K562 (cell line): ENCODE measurements around the gene SPECC1L. TPM values are rescaled to one million over a fixed set of nuclear protein-coding genes. Genes with fewer than 3 reads are reported as not detected.

Source experiments
- ATAC-seq: fragments of 200-7000 bp; cut with Tn5 transposase; 3 replicates; pipeline ENCODE4 v1.9.1; 2020; ENCODE audit warnings: moderate library complexity
- BruUV-seq: library from RNA; stranded (reverse); fragments of 400-500 nt; replicated peaks from 2 replicates; lab custom pipeline; 2021; lab: Mats Ljungman, UMichigan
- CTCF ChIA-PET: fragments of 300-600 bp; formaldehyde crosslinking; extraction: SDS; loops from one replicate; lab custom pipeline; 2021; ENCODE audit warnings: low intra/inter-chr PET ratio; lab: Yijun Ruan, JAX
- POLR2A ChIA-PET: fragments of 300-600, 350-650 bp; sonication (Branson Sonifier 250); formaldehyde crosslinking; extraction: SDS; loops from one replicate; lab custom pipeline; 2021; ENCODE audit warnings: antibody characterized with exemption, inconsistent platforms; lab: Yijun Ruan, JAX
- DNase-seq, 4 experiments: peaks; one replicate each; pipeline versions ENCODE4 v3.0.0 to v3.0.0-alpha.2; 2011 to 2018; ENCODE audit warnings: low spot score in 3 of 4, mixed read lengths in 3 of 4; ENCODE audit errors: extremely low read depth in 1 of 4
- FAIRE-seq: peaks from 2 replicates; lab custom pipeline; 2011; peaks lifted over from hg19 to GRCh38; lab: Jason Lieb, UNC
- H2AFZ ChIP-seq: 2 replicates; pipeline ENCODE4 v1.6.0; 2011; ENCODE audit warnings: low read depth, low read length, control low read depth, inconsistent platforms
- H3K27ac ChIP-seq: fragments of 200-600 bp; 3 replicates; pipeline ENCODE4 v1.8.0; 2011; ENCODE audit warnings: low read depth, mild to moderate bottlenecking, control low read depth, inconsistent platforms, low read length, moderate library complexity, mixed read lengths; ENCODE audit errors: extremely low read depth
- H3K27me3 ChIP-seq, 2 experiments: fragments of 300-600 bp in 1 of 2; 2 replicates in 1 of 2; 3 replicates in 1 of 2; pipeline versions ENCODE4 v1.6.0 to v1.8.0; 2011; ENCODE audit warnings: inconsistent platforms in 2 of 2, low read length in 2 of 2, mild to moderate bottlenecking in 1 of 2, mixed read lengths in 1 of 2, moderate library complexity in 1 of 2; ENCODE audit not compliant: control insufficient read depth in 2 of 2, insufficient read depth in 2 of 2
- H3K36me3 ChIP-seq: fragments of 300-600 bp; 3 replicates; pipeline ENCODE4 v1.8.0; 2011; ENCODE audit warnings: mild to moderate bottlenecking, low read length, inconsistent platforms; ENCODE audit not compliant: control insufficient read depth, insufficient read depth
- H3K4me1 ChIP-seq, 2 experiments: fragments of 200-600 bp in 1 of 2; replicated peaks in 1 of 2; 2 replicates in 1 of 2; 3 replicates in 1 of 2; pipeline versions ENCODE4 v1.5.1 to v1.8.0; 2011; ENCODE audit warnings: inconsistent platforms in 2 of 2, low read length in 2 of 2, mild to moderate bottlenecking in 1 of 2, mixed read lengths in 1 of 2, moderate library complexity in 1 of 2; ENCODE audit not compliant: control insufficient read depth in 2 of 2, insufficient read depth in 2 of 2
- H3K4me2 ChIP-seq: 2 replicates; pipeline ENCODE4 v1.6.1; 2011; ENCODE audit warnings: low read length, control low read depth, inconsistent platforms, mixed read lengths; ENCODE audit not compliant: insufficient read depth
- H3K4me3 ChIP-seq: fragments of 200-600 bp; sonication (generic), shearing (Covaris generic); 2 replicates; pipeline ENCODE4 v1.5.1; 2016; ENCODE audit warnings: control low read depth, inconsistent platforms
- H3K79me2 ChIP-seq: fragments of 200-600 bp; 3 replicates; pipeline ENCODE4 v1.8.0; 2011; ENCODE audit warnings: low read length, inconsistent platforms; ENCODE audit not compliant: control insufficient read depth, insufficient read depth
- H3K9ac ChIP-seq, 2 experiments: 2 replicates each; pipeline versions ENCODE4 v1.6.0 to v1.6.1; 2011; ENCODE audit warnings: low read depth in 2 of 2, low read length in 2 of 2, control low read depth in 1 of 2, inconsistent platforms in 1 of 2, mild to moderate bottlenecking in 1 of 2, mixed read lengths in 1 of 2; ENCODE audit not compliant: insufficient read depth in 1 of 2
- H3K9me1 ChIP-seq: one replicate; pipeline ENCODE4 v1.6.0; 2011; ENCODE audit warnings: inconsistent platforms, mild to moderate bottlenecking, low read length, moderate library complexity; ENCODE audit not compliant: control insufficient read depth, insufficient read depth
- H3K9me3 ChIP-seq: replicated peaks from 2 replicates; pipeline ENCODE4 v1.5.1; 2011; ENCODE audit warnings: low read depth, low read length, inconsistent platforms; ENCODE audit not compliant: control insufficient read depth, insufficient read depth
- H4K20me1 ChIP-seq: replicated peaks from 2 replicates; pipeline ENCODE4 v1.6.1; 2011; ENCODE audit warnings: low read length, inconsistent platforms, mixed read lengths; ENCODE audit not compliant: control insufficient read depth, insufficient read depth
- ELF1 ChIP-seq: fragments of 200-800 bp; sonication (Bioruptor generic); IDR thresholded peaks from 2 replicates; pipeline ENCODE4 v1.6.1; 2016; ENCODE audit warnings: missing genetic modification characterization, missing compliant biosample characterization
- LCOR ChIP-seq: sonication (generic); formaldehyde crosslinking; IDR thresholded peaks from 2 replicates; pipeline ENCODE4 v1.8.0; 2022; ENCODE audit warnings: mild to moderate bottlenecking, missing genetic modification reagents
- MTF1 ChIP-seq: fragments of 250-450 bp; sonication (Bioruptor Pico); IDR thresholded peaks from 2 replicates; pipeline ENCODE4 v1.9.0; 2021; ENCODE audit warnings: moderate library complexity, mild to moderate bottlenecking, inconsistent platforms, borderline replicate concordance
- NRF1 ChIP-seq, 2 experiments: fragments of 450-650 bp; IDR thresholded peaks in 1 of 2; conservative IDR thresholded peaks in 1 of 2; 2 replicates each; pipeline ENCODE4 v1.6.1; 2014; ENCODE audit warnings: mild to moderate bottlenecking in 2 of 2
- PHB2 ChIP-seq: fragments of 450-650 bp; IDR thresholded peaks from 2 replicates; pipeline ENCODE4 v1.6.1; 2017; ENCODE audit warnings: low read depth
- WHSC1 ChIP-seq: IDR thresholded peaks from one replicate; pipeline ENCODE4 v1.6.1; 2012; ENCODE audit warnings: low read length, control low read depth, inconsistent platforms
- ZNF436 ChIP-seq: fragments of 250-450, 450-650 bp; sonication (Bioruptor Pico); formaldehyde crosslinking; IDR thresholded peaks from 2 replicates; pipeline ENCODE4 v1.7.0; 2020; ENCODE audit warnings: mild to moderate bottlenecking
- ZNF785 ChIP-seq: fragments of 250-450 bp; sonication (Bioruptor Pico); IDR thresholded peaks from 2 replicates; pipeline ENCODE4 v1.4.0; 2020; ENCODE audit warnings: mild to moderate bottlenecking
- WGBS: fragments of 100-300 bp; shearing (Covaris generic); methylation state at CpG from one replicate; pipeline ENCODE4 v1.1.6; 2016; ENCODE audit warnings: low coverage, mixed read lengths; ENCODE audit not compliant: insufficient coverage; ENCODE audit errors: missing lambda C conversion rate; 5-methylcytosine and 5-hydroxymethylcytosine counted together
- in situ Hi-C: fragments of 300-500 bp; cut with MboI; formaldehyde crosslinking; loops from 4 replicates; pipeline ENCODE4 v1.15.0; 2018; ENCODE audit warnings: inconsistent platforms, mixed read lengths
- intact Hi-C: fragments of 100-400 bp; cut with micrococcal nuclease; formaldehyde crosslinking; loops from 2 replicates; pipeline ENCODE4 v1.14.2; 2022
- polyA plus RNA-seq, 8 experiments: library from polyadenylated mRNA; depleted of rRNA in 4 of 8; stranded (reverse) in 5 of 8; unstranded in 3 of 8; fragments of >200 nt; fragmentation: Nextera tagmentation in 2 of 8; fragmentation: Illumina TruSeq in 1 of 8; extraction: Ambion mirVana in 2 of 8; extraction: Trizol in 1 of 8; gene quantifications; 2 replicates each; pipeline versions ENCODE4 v1.2.1 to v1.2.3, GENCODE V29; 2011 to 2014; ENCODE audit warnings: inconsistent platforms in 1 of 8, missing spikeins in 1 of 8
- total RNA-seq, 7 experiments: library from RNA; depleted of rRNA in 6 of 7; stranded (reverse); fragments of >200 nt in 6 of 7; fragmentation: Illumina TruSeq in 2 of 7; extraction: Trizol in 2 of 7; gene quantifications; 2 replicates each; pipeline versions ENCODE4 v1.2.1 to v1.2.3, GENCODE V29; 2011 to 2021; ENCODE audit warnings: low replicate concordance in 1 of 7
- TF ChIP-seq, protein P1 (sequence below), 2 experiments: fragments of 450-650 bp; IDR thresholded peaks; 2 replicates each; pipeline ENCODE4 v1.6.1; 2016
- TF ChIP-seq, protein P2 (sequence below): fragments of 450-650 bp; formaldehyde crosslinking; IDR thresholded peaks from 2 replicates; pipeline ENCODE4 v1.4.0; 2020; ENCODE audit warnings: mild to moderate bottlenecking, moderate library complexity

SPECC1L gene
- total and polyA plus RNA-seq, 9 of the 15 experiments (the other 6 are each of a cell fraction or from before 2014, with no cell fraction given): 1.4 to 27.9 (median 14.5) TPM

DNA sequence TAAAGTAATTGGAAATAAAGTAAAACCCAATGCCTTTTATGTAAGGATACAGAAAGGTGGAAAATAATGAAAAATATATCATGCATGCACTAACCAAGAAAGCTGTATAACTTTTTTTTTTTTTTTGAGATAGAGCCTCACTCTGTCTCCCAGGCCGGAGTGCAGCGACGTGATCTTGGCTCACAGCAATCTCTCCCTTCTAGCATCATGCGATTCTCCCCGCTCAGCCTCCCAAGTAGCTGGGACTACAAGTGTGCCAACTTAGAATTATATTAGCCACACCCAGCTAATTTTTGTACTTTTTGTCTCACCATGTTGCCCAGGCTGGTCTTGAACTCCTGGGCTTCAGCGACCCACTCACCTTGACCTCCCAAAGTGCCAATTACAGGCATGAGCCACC lies 30.2 kb upstream of the SPECC1L start:
- Histone ChIP-seq H3K9ac (no peak overlapping the region), H3K79me2 (no peaks in the 10 kb centered on the region), H3K27ac (no peak overlapping the region), H3K4me1 (peaks cover 0 to 20% of the 10 kb centered on the region in 2 experiments; a peak in 2 of 5 replicates), H3K9me1 (no peaks in the 10 kb centered on the region), H3K4me2 (no peak overlapping the region), H3K36me3 (no peaks in the 10 kb centered on the region), H3K27me3 (no peaks in the 10 kb centered on the region), H3K4me3 (no peak overlapping the region), H3K9me3 (no peaks in the 10 kb centered on the region), H2AFZ (no peak overlapping the region), H4K20me1 (no peaks in the 10 kb centered on the region)
- DNase-seq: no peak
- intact Hi-C loops (no loop called here), in situ Hi-C loops (loop anchor here (5.0 kb wide), 1 partner anchor 43 kb away; no protein-coding TSS in a partner anchor)
- BruUV-seq: no TSS peak
- no peak for FAIRE-seq
- POLR2A ChIA-PET: no interaction called here
- WGBS: 70% methylated on average over 3 of the region's 6 CpGs
- CTCF ChIA-PET: interaction anchor here (0.6 kb wide), 1 partner anchor 11 kb away, joined by 3 read pairs; no protein-coding TSS in a partner anchor
- TF ChIP-seq, protein P1, sequence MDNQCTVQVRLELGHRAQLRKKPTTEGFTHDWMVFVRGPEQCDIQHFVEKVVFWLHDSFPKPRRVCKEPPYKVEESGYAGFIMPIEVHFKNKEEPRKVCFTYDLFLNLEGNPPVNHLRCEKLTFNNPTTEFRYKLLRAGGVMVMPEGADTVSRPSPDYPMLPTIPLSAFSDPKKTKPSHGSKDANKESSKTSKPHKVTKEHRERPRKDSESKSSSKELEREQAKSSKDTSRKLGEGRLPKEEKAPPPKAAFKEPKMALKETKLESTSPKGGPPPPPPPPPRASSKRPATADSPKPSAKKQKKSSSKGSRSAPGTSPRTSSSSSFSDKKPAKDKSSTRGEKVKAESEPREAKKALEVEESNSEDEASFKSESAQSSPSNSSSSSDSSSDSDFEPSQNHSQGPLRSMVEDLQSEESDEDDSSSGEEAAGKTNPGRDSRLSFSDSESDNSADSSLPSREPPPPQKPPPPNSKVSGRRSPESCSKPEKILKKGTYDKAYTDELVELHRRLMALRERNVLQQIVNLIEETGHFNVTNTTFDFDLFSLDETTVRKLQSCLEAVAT (IDR thresholded peaks at IDR 0.05): no peak
- TF ChIP-seq WHSC1: no peak
- TF ChIP-seq MTF1: no peak
- no peak for TF ChIP-seq PHB2
- no peak for TF ChIP-seq ELF1 (tag)
- TF ChIP-seq NRF1 (conservative IDR thresholded peaks at IDR 0.05 in 1 of 2, IDR thresholded peaks at IDR 0.05 in 1 of 2): no peak
- TF ChIP-seq ZNF436 (CRISPR knock-in tag): no peak
- TF ChIP-seq LCOR (CRISPR knock-in tag): no peak
- TF ChIP-seq, protein P2, sequence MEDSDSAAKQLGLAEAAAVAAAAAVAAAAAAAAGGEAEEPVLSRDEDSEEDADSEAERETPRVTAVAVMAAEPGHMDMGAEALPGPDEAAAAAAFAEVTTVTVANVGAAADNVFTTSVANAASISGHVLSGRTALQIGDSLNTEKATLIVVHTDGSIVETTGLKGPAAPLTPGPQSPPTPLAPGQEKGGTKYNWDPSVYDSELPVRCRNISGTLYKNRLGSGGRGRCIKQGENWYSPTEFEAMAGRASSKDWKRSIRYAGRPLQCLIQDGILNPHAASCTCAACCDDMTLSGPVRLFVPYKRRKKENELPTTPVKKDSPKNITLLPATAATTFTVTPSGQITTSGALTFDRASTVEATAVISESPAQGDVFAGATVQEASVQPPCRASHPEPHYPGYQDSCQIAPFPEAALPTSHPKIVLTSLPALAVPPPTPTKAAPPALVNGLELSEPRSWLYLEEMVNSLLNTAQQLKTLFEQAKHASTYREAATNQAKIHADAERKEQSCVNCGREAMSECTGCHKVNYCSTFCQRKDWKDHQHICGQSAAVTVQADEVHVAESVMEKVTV (CRISPR knock-in tag): no peak
- TF ChIP-seq ZNF785 (CRISPR knock-in tag): no peak
- ATAC-seq: no peak
